Measurements from ENCODE around the gene CALU. TPM values are rescaled to one million over a fixed set of nuclear protein-coding genes. Genes with fewer than 3 reads are reported as not detected.

The CALU gene
- polyA plus RNA-seq, 1 donor: 92.5 TPM

GRCh38 chr7:128783143-128783861 lies 44.1 kb downstream of the CALU start:
- no peaks in the 10 kb centered on the region for H3K9me3 ChIP-seq (ENCODE audit: control insufficient read depth, low read depth, low read length)
- H3K4me3 ChIP-seq (ENCODE audit: low read length): no peak overlapping the region
- H3K36me3 ChIP-seq (ENCODE audit: control insufficient read depth, insufficient read depth, low read length): no peaks in the 10 kb centered on the region
- no peaks in the 10 kb centered on the region for H3K27me3 ChIP-seq (ENCODE audit: control insufficient read depth, insufficient read depth, low read length)
- H3K4me1 ChIP-seq (ENCODE audit: control insufficient read depth, insufficient read depth, low read length): no peaks in the 10 kb centered on the region
- DNase-seq: peak; percentile 52 to 53
- no peak overlapping the region for H3K27ac ChIP-seq (ENCODE audit: low read length)
- no CpG with 5 or more reads among the region's 15 CpGs for WGBS (ENCODE audit: insufficient coverage, low lambda C conversion rate)

- Histone ChIP-seq H3K27ac (ENCODE audit: low read length) (no peak overlapping the region), H3K36me3 (ENCODE audit: control insufficient read depth, insufficient read depth, low read length) (no peaks in the 10 kb centered on the region), H3K9me3 (ENCODE audit: control insufficient read depth, low read depth, low read length) (no peaks in the 10 kb centered on the region), H3K4me1 (ENCODE audit: control insufficient read depth, insufficient read depth, low read length) (peaks cover 5% of the 10 kb centered on the region), H3K27me3 (ENCODE audit: control insufficient read depth, insufficient read depth, low read length) (peaks cover 21% of the 10 kb centered on the region), H3K4me3 (ENCODE audit: low read length) (no peak overlapping the region)
- WGBS (ENCODE audit: insufficient coverage, low lambda C conversion rate): no CpG with 5 or more reads among the region's 3 CpGs
- no peak for DNase-seq
Observed at GRCh38 chr7:128785738-128786137, 46.6 kb downstream of the CALU start.

GRCh38 chr7:128788446-128789412 lies 49.6 kb downstream of the CALU start:
- Histone ChIP-seq H3K9me3 (ENCODE audit: control insufficient read depth, low read depth, low read length) (no peaks in the 10 kb centered on the region), H3K36me3 (ENCODE audit: control insufficient read depth, insufficient read depth, low read length) (no peaks in the 10 kb centered on the region), H3K4me3 (ENCODE audit: low read length) (no peak overlapping the region), H3K27ac (ENCODE audit: low read length) (no peak overlapping the region), H3K27me3 (ENCODE audit: control insufficient read depth, insufficient read depth, low read length) (peaks cover 39% of the 10 kb centered on the region), H3K4me1 (ENCODE audit: control insufficient read depth, insufficient read depth, low read length) (peaks cover 11% of the 10 kb centered on the region)
- 88% methylated on average over 1 of the region's 9 CpGs for WGBS (ENCODE audit: insufficient coverage, low lambda C conversion rate)
- no peak for DNase-seq

- peak in 1 of 2 donors; percentile 26 for DNase-seq
- Histone ChIP-seq H3K36me3 (ENCODE audit: control insufficient read depth, insufficient read depth, low read length) (no peaks in the 10 kb centered on the region), H3K9me3 (ENCODE audit: control insufficient read depth, low read depth, low read length) (no peaks in the 10 kb centered on the region), H3K4me3 (ENCODE audit: low read length) (peak overlapping the region; percentile 81), H3K4me1 (ENCODE audit: control insufficient read depth, insufficient read depth, low read length) (peaks cover 11% of the 10 kb centered on the region), H3K27ac (ENCODE audit: low read length) (no peak overlapping the region), H3K27me3 (ENCODE audit: control insufficient read depth, insufficient read depth, low read length) (peaks cover 43% of the 10 kb centered on the region)
- WGBS (ENCODE audit: insufficient coverage, low lambda C conversion rate): no CpG with 5 or more reads among the region's 45 CpGs
Observed at GRCh38 chr7:128790315-128791041, 51.3 kb downstream of the CALU start.

GRCh38 chr7:128791121-128791971 lies 52.2 kb downstream of the CALU start, which contains the start of gene CCDC136:
CCDC136 (plus strand) TSS chr7:128791968; CDS start chr7:128792412, 444 bp downstream.
- peaks cover 43% of the 10 kb centered on the region for H3K27me3 ChIP-seq (ENCODE audit: control insufficient read depth, insufficient read depth, low read length)

GRCh38 chr7:128791972-128792327 lies 52.8 kb downstream of the CALU start:
- Histone ChIP-seq H3K27ac (ENCODE audit: low read length) (no peak overlapping the region), H3K9me3 (ENCODE audit: control insufficient read depth, low read depth, low read length) (no peaks in the 10 kb centered on the region), H3K36me3 (ENCODE audit: control insufficient read depth, insufficient read depth, low read length) (no peaks in the 10 kb centered on the region), H3K4me3 (ENCODE audit: low read length) (peak overlapping the region; percentile 59), H3K27me3 (ENCODE audit: control insufficient read depth, insufficient read depth, low read length) (peaks cover 43% of the 10 kb centered on the region), H3K4me1 (ENCODE audit: control insufficient read depth, insufficient read depth, low read length) (peaks cover 11% of the 10 kb centered on the region)
- no peak for DNase-seq
- WGBS (ENCODE audit: insufficient coverage, low lambda C conversion rate): no CpG with 5 or more reads among the region's 9 CpGs

More at GRCh38 chr7:128791121-128791971, 52.2 kb downstream of the CALU start, which contains the start of gene CCDC136:
- Histone ChIP-seq H3K4me3 (ENCODE audit: low read length) (peak within 1 kb of the TSS; percentile 81), H3K27ac (ENCODE audit: low read length) (no peak within 1 kb of the TSS), H3K36me3 (ENCODE audit: control insufficient read depth, insufficient read depth, low read length) (no peaks in the 10 kb centered on the region), H3K4me1 (ENCODE audit: control insufficient read depth, insufficient read depth, low read length) (peaks cover 11% of the 10 kb centered on the region), H3K9me3 (ENCODE audit: control insufficient read depth, low read depth, low read length) (no peaks in the 10 kb centered on the region)
- DNase-seq: peak; percentile 36 to 71
- no CpG with 5 or more reads among the region's 80 CpGs for WGBS (ENCODE audit: insufficient coverage, low lambda C conversion rate)

GRCh38 chr7:128792471-128793180 lies 53.5 kb downstream of the CALU start:
- Histone ChIP-seq H3K36me3 (ENCODE audit: control insufficient read depth, insufficient read depth, low read length) (no peaks in the 10 kb centered on the region), H3K9me3 (ENCODE audit: control insufficient read depth, low read depth, low read length) (no peaks in the 10 kb centered on the region), H3K27ac (ENCODE audit: low read length) (no peak overlapping the region), H3K4me1 (ENCODE audit: control insufficient read depth, insufficient read depth, low read length) (peaks cover 11% of the 10 kb centered on the region), H3K4me3 (ENCODE audit: low read length) (no peak overlapping the region), H3K27me3 (ENCODE audit: control insufficient read depth, insufficient read depth, low read length) (peaks cover 43% of the 10 kb centered on the region)
- no peak for DNase-seq
- whole genome bisulfite sequencing (ENCODE audit: insufficient coverage, low lambda C conversion rate): no CpG with 5 or more reads among the region's 10 CpGs

- Histone ChIP-seq H3K27ac (ENCODE audit: low read length) (no peak overlapping the region), H3K36me3 (ENCODE audit: control insufficient read depth, insufficient read depth, low read length) (no peaks in the 10 kb centered on the region), H3K9me3 (ENCODE audit: control insufficient read depth, low read depth, low read length) (no peaks in the 10 kb centered on the region), H3K4me1 (ENCODE audit: control insufficient read depth, insufficient read depth, low read length) (peaks cover 11% of the 10 kb centered on the region), H3K27me3 (ENCODE audit: control insufficient read depth, insufficient read depth, low read length) (peaks cover 43% of the 10 kb centered on the region), H3K4me3 (ENCODE audit: low read length) (no peak overlapping the region)
- no peak for DNase-seq
- WGBS (ENCODE audit: insufficient coverage, low lambda C conversion rate): no CpG with 5 or more reads among the region's 5 CpGs
Observed at GRCh38 chr7:128793181-128793547, 54.0 kb downstream of the CALU start.

- H3K9me3 ChIP-seq (ENCODE audit: control insufficient read depth, low read depth, low read length): no peaks in the 10 kb centered on the region
- no peak overlapping the region for H3K4me3 ChIP-seq (ENCODE audit: low read length)
- no CpG with 5 or more reads among the region's 3 CpGs for WGBS (ENCODE audit: insufficient coverage, low lambda C conversion rate)
- H3K27ac ChIP-seq (ENCODE audit: low read length): no peak overlapping the region
- peak in 1 of 2 donors; percentile 21 for DNase-seq
- H3K4me1 ChIP-seq (ENCODE audit: control insufficient read depth, insufficient read depth, low read length): peaks cover 11% of the 10 kb centered on the region
- peaks cover 36% of the 10 kb centered on the region for H3K27me3 ChIP-seq (ENCODE audit: control insufficient read depth, insufficient read depth, low read length)
- H3K36me3 ChIP-seq (ENCODE audit: control insufficient read depth, insufficient read depth, low read length): no peaks in the 10 kb centered on the region
Observed at GRCh38 chr7:128794020-128794419, 54.9 kb downstream of the CALU start.
